ENCODE results near the gene RXRB. TPM values are rescaled to one million over a fixed set of nuclear protein-coding genes. Genes with fewer than 3 reads are reported as not detected.

RXRB gene
- total RNA-seq, 4 donors from 2014 or later: 17.8 to 27.3 (median 24.9) TPM

GRCh38 chr6:33178755-33179475 is 21.6 kb downstream of the RXRB start:
- intact Hi-C loops (cut with DNase I; ENCODE audit: low total_unique reads): no loop called here
- no peak overlapping the region for H3K4me3 ChIP-seq (ENCODE audit: low read depth, poor library complexity, severe bottlenecking)
- TF ChIP-seq POLR2A (IDR thresholded peaks at IDR 0.05) (no peak), CTCF (IDR thresholded peaks at IDR 0.05) (no peak)
- DNase-seq (ENCODE audit: low spot score in 2 of 2): no peak
- WGBS, 2 donors: 83 to 92% methylated on average over 10 of the region's 10 CpGs

GRCh38 chr6:33177552-33178446 is 22.7 kb downstream of the RXRB start:
- intact Hi-C loops (cut with DNase I; ENCODE audit: low total_unique reads): no loop called here
- 79 to 86% methylated on average over 15 to 19 of the region's 19 CpGs for WGBS, 2 donors
- TF ChIP-seq CTCF (IDR thresholded peaks at IDR 0.05) (no peak), POLR2A (IDR thresholded peaks at IDR 0.05) (no peak)
- no peak for DNase-seq (ENCODE audit: low spot score in 2 of 2)
- no peak overlapping the region for H3K4me3 ChIP-seq (ENCODE audit: low read depth, poor library complexity, severe bottlenecking)

- no peak overlapping the region for H3K4me3 ChIP-seq (ENCODE audit: low read depth, poor library complexity, severe bottlenecking)
- no peak for DNase-seq (ENCODE audit: low spot score in 2 of 2)
- TF ChIP-seq CTCF (IDR thresholded peaks at IDR 0.05) (no peak), POLR2A (IDR thresholded peaks at IDR 0.05) (no peak)
- WGBS, 2 donors: 93% methylated on average over 7 of the region's 7 CpGs
- intact Hi-C loops (cut with DNase I; ENCODE audit: low total_unique reads): no loop called here
Observed at GRCh38 chr6:33176906-33177305, 23.6 kb downstream of the RXRB start.

GRCh38 chr6:33175436-33176069 is 24.9 kb downstream of the RXRB start:
- 72 to 86% methylated on average over 10 of the region's 10 CpGs for WGBS, 2 donors
- intact Hi-C loops (cut with DNase I; ENCODE audit: low total_unique reads): no loop called here
- DNase-seq (ENCODE audit: low spot score in 2 of 2): no peak
- no peak for TF ChIP-seq POLR2A (IDR thresholded peaks at IDR 0.05)
- TF ChIP-seq CTCF (IDR thresholded peaks at IDR 0.05): no peak
- no peak overlapping the region for H3K4me3 ChIP-seq (ENCODE audit: low read depth, poor library complexity, severe bottlenecking)

- intact Hi-C loops (cut with DNase I; ENCODE audit: low total_unique reads): no loop called here
- WGBS, 2 donors: 80 to 82% methylated on average over 4 of the region's 4 CpGs
- no peak overlapping the region for H3K4me3 ChIP-seq (ENCODE audit: low read depth, poor library complexity, severe bottlenecking)
- TF ChIP-seq CTCF (IDR thresholded peaks at IDR 0.05): no peak
- no peak for TF ChIP-seq POLR2A (IDR thresholded peaks at IDR 0.05)
- no peak for DNase-seq (ENCODE audit: low spot score in 2 of 2)
Observed at GRCh38 chr6:33174784-33175183, 25.7 kb downstream of the RXRB start.

Measured in lower leg skin (tissue), 4 donors.